HUDEP-2 (cell line): ENCODE results near the gene UGCG.

Experiments
- DNase-seq, 76 experiments: peaks; one replicate each; lab custom pipeline; 2025; ENCODE audit not compliant: unreplicated experiment in 76 of 76; lab: John Stamatoyannopoulos, UW

The UGCG gene

GRCh38 chr9:111978616-111979015 is 82.0 kb downstream of the UGCG start:
- no peak for DNase-seq

DNA sequence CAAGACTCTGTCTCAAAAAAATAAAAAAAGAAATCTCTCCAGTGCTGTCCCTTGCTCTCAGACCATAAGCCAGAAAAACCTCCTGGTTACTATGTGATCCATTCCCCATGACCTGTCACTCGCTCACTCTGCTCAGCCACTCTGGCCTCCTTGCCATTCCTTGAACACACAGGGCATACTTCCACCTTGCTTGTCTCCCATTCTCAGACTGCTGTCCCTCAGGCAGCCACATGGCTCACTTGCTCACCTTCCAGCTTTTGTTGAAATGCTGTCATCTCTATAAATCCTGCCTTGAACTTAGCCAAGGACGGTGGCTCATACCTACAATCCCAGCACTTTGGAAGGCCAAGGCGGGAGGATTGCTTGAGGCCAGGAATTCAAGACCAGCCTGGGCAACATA is 82.9 kb downstream of the UGCG start:
- no peak for DNase-seq

- peak in 13 of 76 experiments; percentile 7 to 41 (median 27) for DNase-seq
These were observed 83.8 kb downstream of the UGCG start for GRCh38 chr9:111980398-111980797.

GRCh38 chr9:111983484-111983908 is 86.9 kb downstream of the UGCG start:
- DNase-seq: no peak

GRCh38 chr9:111984086-111984802 is 87.6 kb downstream of the UGCG start:
- DNase-seq: no peak
